ENCODE results near the gene PSD2.

PSD2 gene

GRCh38 chr5:139794067-139794846, 1.4 kb upstream of the PSD2 start:
- H3K9ac ChIP-seq (ENCODE audit: insufficient read length, low read depth), result no peak overlapping the region
- H3K9me3 ChIP-seq (ENCODE audit: insufficient read depth, low read length), result no peaks in the 10 kb centered on the region
- peaks cover 82% of the 10 kb centered on the region for H3K27me3 ChIP-seq (ENCODE audit: insufficient read depth, insufficient read length)
- no peak overlapping the region for H3K4me3 ChIP-seq (ENCODE audit: insufficient read length, low read depth)
- no peaks in the 10 kb centered on the region for H3K36me3 ChIP-seq (ENCODE audit: insufficient read depth, insufficient read length, low read length)
- DNase-seq (ENCODE audit: low read depth, low spot score), result no peak
- peaks cover under 1% of the 10 kb centered on the region for H3K4me1 ChIP-seq (ENCODE audit: insufficient read depth, insufficient read length)
- no peak for TF ChIP-seq ZNF274 (IDR thresholded peaks at IDR 0.05; ENCODE audit: low read depth, low read length)
- no peak for TF ChIP-seq YY1 (IDR thresholded peaks at IDR 0.05; ENCODE audit: insufficient read depth, insufficient read length)
- TF ChIP-seq SUZ12 (IDR thresholded peaks at IDR 0.05; ENCODE audit: extremely low read depth, insufficient read depth, insufficient read length), result no peak

- Histone ChIP-seq H3K36me3 (ENCODE audit: insufficient read depth, insufficient read length, low read length) (no peaks in the 10 kb centered on the region), H3K4me3 (ENCODE audit: insufficient read length, low read depth) (peak overlapping the region; percentile 45), H3K9me3 (ENCODE audit: insufficient read depth, low read length) (no peaks in the 10 kb centered on the region), H3K9ac (ENCODE audit: insufficient read length, low read depth) (no peak overlapping the region), H3K4me1 (ENCODE audit: insufficient read depth, insufficient read length) (peaks cover 2% of the 10 kb centered on the region), H3K27me3 (ENCODE audit: insufficient read depth, insufficient read length) (peaks cover 88% of the 10 kb centered on the region)
- DNase-seq (ENCODE audit: low read depth, low spot score), result no peak
- TF ChIP-seq SUZ12 (IDR thresholded peaks at IDR 0.05; ENCODE audit: extremely low read depth, insufficient read depth, insufficient read length) (peak; percentile 8), YY1 (IDR thresholded peaks at IDR 0.05; ENCODE audit: insufficient read depth, insufficient read length) (no peak)
These were observed 626 bp downstream of the PSD2 start for GRCh38 chr5:139796061-139796806.

GRCh38 chr5:139797335-139797734, 1.7 kb downstream of the PSD2 start:
- no peaks in the 10 kb centered on the region for H3K36me3 ChIP-seq (ENCODE audit: insufficient read depth, insufficient read length, low read length)
- H3K27me3 ChIP-seq (ENCODE audit: insufficient read depth, insufficient read length), result peaks cover 85% of the 10 kb centered on the region
- no peak for DNase-seq (ENCODE audit: low read depth, low spot score)
- H3K4me3 ChIP-seq (ENCODE audit: insufficient read length, low read depth), result no peak overlapping the region
- H3K4me1 ChIP-seq (ENCODE audit: insufficient read depth, insufficient read length), result peaks cover 2% of the 10 kb centered on the region
- no peaks in the 10 kb centered on the region for H3K9me3 ChIP-seq (ENCODE audit: insufficient read depth, low read length)
- no peak overlapping the region for H3K9ac ChIP-seq (ENCODE audit: insufficient read length, low read depth)
- TF ChIP-seq ZNF274 (IDR thresholded peaks at IDR 0.05; ENCODE audit: low read depth, low read length) (no peak), YY1 (IDR thresholded peaks at IDR 0.05; ENCODE audit: insufficient read depth, insufficient read length) (no peak), SUZ12 (IDR thresholded peaks at IDR 0.05; ENCODE audit: extremely low read depth, insufficient read depth, insufficient read length) (no peak)

- Histone ChIP-seq H3K9me3 (ENCODE audit: insufficient read depth, low read length) (no peaks in the 10 kb centered on the region), H3K36me3 (ENCODE audit: insufficient read depth, insufficient read length, low read length) (no peaks in the 10 kb centered on the region), H3K27me3 (ENCODE audit: insufficient read depth, insufficient read length) (peaks cover 79% of the 10 kb centered on the region), H3K9ac (ENCODE audit: insufficient read length, low read depth) (no peak overlapping the region), H3K4me1 (ENCODE audit: insufficient read depth, insufficient read length) (peaks cover 2% of the 10 kb centered on the region), H3K4me3 (ENCODE audit: insufficient read length, low read depth) (no peak overlapping the region)
- DNase-seq (ENCODE audit: low read depth, low spot score), result no peak
- TF ChIP-seq ZNF274 (IDR thresholded peaks at IDR 0.05; ENCODE audit: low read depth, low read length) (no peak), SUZ12 (IDR thresholded peaks at IDR 0.05; ENCODE audit: extremely low read depth, insufficient read depth, insufficient read length) (no peak), YY1 (IDR thresholded peaks at IDR 0.05; ENCODE audit: insufficient read depth, insufficient read length) (no peak)
These were observed 2.4 kb downstream of the PSD2 start for GRCh38 chr5:139797856-139798510.

- TF ChIP-seq ZNF274 (IDR thresholded peaks at IDR 0.05; ENCODE audit: low read depth, low read length) (no peak), YY1 (IDR thresholded peaks at IDR 0.05; ENCODE audit: insufficient read depth, insufficient read length) (no peak), SUZ12 (IDR thresholded peaks at IDR 0.05; ENCODE audit: extremely low read depth, insufficient read depth, insufficient read length) (no peak)
- peaks cover 2% of the 10 kb centered on the region for H3K4me1 ChIP-seq (ENCODE audit: insufficient read depth, insufficient read length)
- no peaks in the 10 kb centered on the region for H3K9me3 ChIP-seq (ENCODE audit: insufficient read depth, low read length)
- H3K4me3 ChIP-seq (ENCODE audit: insufficient read length, low read depth), result no peak overlapping the region
- no peak overlapping the region for H3K9ac ChIP-seq (ENCODE audit: insufficient read length, low read depth)
- no peak for DNase-seq (ENCODE audit: low read depth, low spot score)
- H3K36me3 ChIP-seq (ENCODE audit: insufficient read depth, insufficient read length, low read length), result no peaks in the 10 kb centered on the region
- H3K27me3 ChIP-seq (ENCODE audit: insufficient read depth, insufficient read length), result peaks cover 70% of the 10 kb centered on the region
These were observed 3.3 kb downstream of the PSD2 start for GRCh38 chr5:139798883-139799282.

- peaks cover 2% of the 10 kb centered on the region for H3K4me1 ChIP-seq (ENCODE audit: insufficient read depth, insufficient read length)
- no peak overlapping the region for H3K9ac ChIP-seq (ENCODE audit: insufficient read length, low read depth)
- peaks cover 65% of the 10 kb centered on the region for H3K27me3 ChIP-seq (ENCODE audit: insufficient read depth, insufficient read length)
- no peak for TF ChIP-seq SUZ12 (IDR thresholded peaks at IDR 0.05; ENCODE audit: extremely low read depth, insufficient read depth, insufficient read length)
- TF ChIP-seq ZNF274 (IDR thresholded peaks at IDR 0.05; ENCODE audit: low read depth, low read length), result no peak
- TF ChIP-seq YY1 (IDR thresholded peaks at IDR 0.05; ENCODE audit: insufficient read depth, insufficient read length), result no peak
- no peaks in the 10 kb centered on the region for H3K36me3 ChIP-seq (ENCODE audit: insufficient read depth, insufficient read length, low read length)
- H3K4me3 ChIP-seq (ENCODE audit: insufficient read length, low read depth), result no peak overlapping the region
- H3K9me3 ChIP-seq (ENCODE audit: insufficient read depth, low read length), result no peaks in the 10 kb centered on the region
- DNase-seq (ENCODE audit: low read depth, low spot score), result no peak
These were observed 3.8 kb downstream of the PSD2 start for GRCh38 chr5:139799359-139799758.

- no peak for TF ChIP-seq SUZ12 (IDR thresholded peaks at IDR 0.05; ENCODE audit: extremely low read depth, insufficient read depth, insufficient read length)
- no peak for TF ChIP-seq YY1 (IDR thresholded peaks at IDR 0.05; ENCODE audit: insufficient read depth, insufficient read length)
- no peak for TF ChIP-seq ZNF274 (IDR thresholded peaks at IDR 0.05; ENCODE audit: low read depth, low read length)
- Histone ChIP-seq H3K9me3 (ENCODE audit: insufficient read depth, low read length) (no peaks in the 10 kb centered on the region), H3K4me1 (ENCODE audit: insufficient read depth, insufficient read length) (peaks cover 2% of the 10 kb centered on the region), H3K27me3 (ENCODE audit: insufficient read depth, insufficient read length) (peaks cover 22% of the 10 kb centered on the region), H3K4me3 (ENCODE audit: insufficient read length, low read depth) (no peak overlapping the region), H3K36me3 (ENCODE audit: insufficient read depth, insufficient read length, low read length) (no peaks in the 10 kb centered on the region), H3K9ac (ENCODE audit: insufficient read length, low read depth) (no peak overlapping the region)
- no peak for DNase-seq (ENCODE audit: low read depth, low spot score)
These were observed 8.4 kb downstream of the PSD2 start for GRCh38 chr5:139803978-139804377.

Data from NT2/D1 (cell line).